GM12878 (cell line): ENCODE measurements around the gene EBF3. TPM values are rescaled to one million over a fixed set of nuclear protein-coding genes. Genes with fewer than 3 reads are reported as not detected.

Experiments used
- ATAC-seq: fragments of 200-7000 bp; cut with Tn5 transposase; 3 replicates; pipeline ENCODE4 v1.9.1; 2020; ENCODE audit warnings: mild to moderate bottlenecking, moderate library complexity
- BruUV-seq: library from RNA; stranded (reverse); fragments of 400-500 nt; replicated peaks from 2 replicates; lab custom pipeline; 2021; lab: Mats Ljungman, UMichigan
- CTCF ChIA-PET: fragments of 300-600 bp; sonication (Branson Sonifier 250); formaldehyde crosslinking; extraction: SDS; loops from one replicate; lab custom pipeline; 2021; ENCODE audit warnings: inconsistent platforms; lab: Yijun Ruan, JAX
- POLR2A ChIA-PET: fragments of 350-600 bp; formaldehyde crosslinking; extraction: SDS; loops from one replicate; lab custom pipeline; 2021; ENCODE audit warnings: inconsistent platforms; lab: Charles Lee
- RAD21 ChIA-PET: fragments of 300-600 bp; sonication (Branson Sonifier 250); formaldehyde crosslinking; loops from one replicate; lab custom pipeline; 2023; ENCODE audit warnings: antibody characterized with exemption; ENCODE audit not compliant: unreplicated experiment; lab: Charles Lee
- SMC1A ChIA-PET: fragments of 300-600 bp; sonication (Branson Sonifier 250); formaldehyde crosslinking; loops from one replicate; lab custom pipeline; 2023; ENCODE audit not compliant: unreplicated experiment, uncharacterized antibody; lab: Charles Lee
- DNase-seq: peaks from one replicate; pipeline ENCODE4 v3.0.0-alpha.2; 2011; ENCODE audit warnings: low read depth, low spot score
- FAIRE-seq: peaks from 3 replicates; lab custom pipeline; 2011; peaks lifted over from hg19 to GRCh38; lab: Jason Lieb, UNC
- H2AFZ ChIP-seq: 2 replicates; pipeline ENCODE4 v1.6.0; 2011; ENCODE audit warnings: low read depth, low read length, control low read depth; ENCODE audit not compliant: control insufficient read depth
- H3K27ac ChIP-seq: 2 replicates; pipeline ENCODE4 v1.5.1; 2011; ENCODE audit warnings: control low read depth; ENCODE audit not compliant: control insufficient read depth, insufficient read depth
- H3K27me3 ChIP-seq, 2 experiments: replicated peaks in 1 of 2; 2 replicates each; pipeline versions ENCODE4 v1.6.0 to v1.6.1; 2011; ENCODE audit warnings: low read length in 1 of 2; ENCODE audit not compliant: control insufficient read depth in 2 of 2, insufficient read depth in 2 of 2
- H3K36me3 ChIP-seq, 2 experiments: 2 replicates each; pipeline ENCODE4 v1.5.1; 2011; ENCODE audit warnings: low read length in 1 of 2; ENCODE audit not compliant: control insufficient read depth in 2 of 2, insufficient read depth in 2 of 2
- H3K4me1 ChIP-seq: 2 replicates; pipeline ENCODE4 v1.6.1; 2011; ENCODE audit warnings: mild to moderate bottlenecking, low read length, moderate library complexity, mixed read lengths; ENCODE audit not compliant: control insufficient read depth, insufficient read depth
- H3K4me2 ChIP-seq: 2 replicates; pipeline ENCODE4 v1.6.0; 2011; ENCODE audit warnings: control low read depth; ENCODE audit not compliant: control insufficient read depth, insufficient read depth
- H3K4me3 ChIP-seq: fragments of 200-600 bp; sonication (generic); 2 replicates; pipeline ENCODE4 v1.5.1; 2016
- H3K79me2 ChIP-seq: 2 replicates; pipeline ENCODE4 v1.6.0; 2011; ENCODE audit warnings: low read length; ENCODE audit not compliant: control insufficient read depth, insufficient read depth
- H3K9ac ChIP-seq: 2 replicates; pipeline ENCODE4 v1.8.0; 2011; ENCODE audit warnings: low read length, control low read depth, mixed read lengths; ENCODE audit not compliant: control insufficient read depth, insufficient read depth
- H3K9me3 ChIP-seq: replicated peaks from 3 replicates; pipeline ENCODE4 v1.5.1; 2011; ENCODE audit warnings: mild to moderate bottlenecking, low read length; ENCODE audit not compliant: control insufficient read depth, insufficient read depth
- H4K20me1 ChIP-seq: 2 replicates; pipeline ENCODE4 v1.6.0; 2011; ENCODE audit not compliant: control insufficient read depth, insufficient read depth
- POU2F2 ChIP-seq: IDR thresholded peaks from 3 replicates; pipeline ENCODE4 v1.6.1; 2011; ENCODE audit warnings: low read depth, mild to moderate bottlenecking, low read length, borderline replicate concordance
- SIN3A ChIP-seq: IDR thresholded peaks from 2 replicates; pipeline ENCODE4 v1.6.1; 2012; ENCODE audit warnings: low read depth, low read length, improper control_type of control experiment
- SMAD5 ChIP-seq: IDR thresholded peaks from 2 replicates; pipeline ENCODE4 v1.6.1; 2016; ENCODE audit warnings: antibody characterized with exemption, low read depth
- SMC3 ChIP-seq: IDR thresholded peaks from 2 replicates; pipeline ENCODE4 v1.6.1; 2011; ENCODE audit warnings: low read length, improper control_type of control experiment, borderline replicate concordance
- SRF ChIP-seq, 2 experiments: IDR thresholded peaks; 2 replicates each; pipeline ENCODE4 v1.6.1; 2011; ENCODE audit warnings: low read depth in 2 of 2, low read length in 2 of 2, mild to moderate bottlenecking in 1 of 2, moderate library complexity in 1 of 2
- WRNIP1 ChIP-seq: IDR thresholded peaks from 2 replicates; pipeline ENCODE4 v1.6.1; 2011; ENCODE audit warnings: low read depth, low read length, improper control_type of control experiment, borderline replicate concordance
- WGBS: methylation state at CpG from one replicate; pipeline ENCODE4 v1.1.6; 2016; ENCODE audit warnings: low lambda C conversion rate; ENCODE audit not compliant: insufficient replicate concordance, insufficient coverage; ENCODE audit errors: missing lambda C conversion rate; 5-methylcytosine and 5-hydroxymethylcytosine counted together
- in situ Hi-C: fragments of 300-500 bp; cut with MboI; formaldehyde crosslinking; loops from 9 replicates; pipeline ENCODE4 v1.14.3; 2018; ENCODE audit warnings: mixed read lengths
- intact Hi-C: fragments of 100-400 bp; cut with micrococcal nuclease; formaldehyde crosslinking; loops from one replicate; pipeline ENCODE4 v1.14.2; 2022; ENCODE audit not compliant: unreplicated experiment
- polyA plus RNA-seq, 11 experiments: library from polyadenylated mRNA; depleted of rRNA in 4 of 11; unstranded in 6 of 11; stranded (reverse) in 5 of 11; fragments of >200 nt; fragmentation: Nextera tagmentation in 4 of 11; fragmentation: Illumina TruSeq in 1 of 11; extraction: Ambion mirVana in 4 of 11; extraction: Trizol in 1 of 11; gene quantifications; 1 replicate in 1 of 11; 2 replicates in 10 of 11; pipeline versions ENCODE4 v1.2.1 to v1.2.3, GENCODE V29; 2011 to 2016; ENCODE audit warnings: inconsistent platforms in 2 of 11, missing spikeins in 2 of 11, low read depth in 1 of 11
- total RNA-seq, 4 experiments: library from RNA; depleted of rRNA in 3 of 4; stranded (reverse); fragments of >200 nt in 3 of 4; fragmentation: Illumina TruSeq in 1 of 4; extraction: Trizol in 1 of 4; gene quantifications; 2 replicates each; pipeline versions ENCODE4 v1.2.1 to v1.2.3, GENCODE V29; 2013 to 2021
- TF ChIP-seq, protein P1 (sequence below): fragments of 450-650 bp; IDR thresholded peaks from 2 replicates; pipeline ENCODE4 v1.6.1; 2018; ENCODE audit warnings: borderline replicate concordance, mild to moderate bottlenecking; ENCODE audit not compliant: partially characterized antibody

The EBF3 gene
- total and polyA plus RNA-seq, 10 of the 15 experiments (the other 5 are each of a cell fraction or from before 2014, with no cell fraction given), result not detected

- TF ChIP-seq, protein P1, sequence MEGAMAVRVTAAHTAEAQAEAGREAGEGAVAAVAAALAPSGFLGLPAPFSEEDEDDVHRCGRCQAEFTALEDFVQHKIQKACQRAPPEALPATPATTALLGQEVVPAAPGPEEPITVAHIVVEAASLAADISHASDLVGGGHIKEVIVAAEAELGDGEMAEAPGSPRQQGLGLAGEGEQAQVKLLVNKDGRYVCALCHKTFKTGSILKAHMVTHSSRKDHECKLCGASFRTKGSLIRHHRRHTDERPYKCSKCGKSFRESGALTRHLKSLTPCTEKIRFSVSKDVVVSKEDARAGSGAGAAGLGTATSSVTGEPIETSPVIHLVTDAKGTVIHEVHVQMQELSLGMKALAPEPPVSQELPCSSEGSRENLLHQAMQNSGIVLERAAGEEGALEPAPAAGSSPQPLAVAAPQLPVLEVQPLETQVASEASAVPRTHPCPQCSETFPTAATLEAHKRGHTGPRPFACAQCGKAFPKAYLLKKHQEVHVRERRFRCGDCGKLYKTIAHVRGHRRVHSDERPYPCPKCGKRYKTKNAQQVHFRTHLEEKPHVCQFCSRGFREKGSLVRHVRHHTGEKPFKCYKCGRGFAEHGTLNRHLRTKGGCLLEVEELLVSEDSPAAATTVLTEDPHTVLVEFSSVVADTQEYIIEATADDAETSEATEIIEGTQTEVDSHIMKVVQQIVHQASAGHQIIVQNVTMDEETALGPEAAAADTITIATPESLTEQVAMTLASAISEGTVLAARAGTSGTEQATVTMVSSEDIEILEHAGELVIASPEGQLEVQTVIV, result no peak
- TF ChIP-seq SMC3, result no peak
- no peak for TF ChIP-seq SIN3A
- no peak for TF ChIP-seq POU2F2
- TF ChIP-seq SMAD5, result no peak
- TF ChIP-seq, all 136 proteins: peak for 0
Measured at GRCh38 chr10:129966889-129967578, 3.0 kb upstream of the EBF3 start (continued).

GRCh38 chr10:129966370-129966888 is 2.4 kb upstream of the EBF3 start:
- intact Hi-C loops, result loop anchor here (5.0 kb wide), 1 partner anchor 934 kb away; no protein-coding TSS in a partner anchor
- Histone ChIP-seq H2AFZ (no peak overlapping the region), H3K36me3 (no peaks in the 10 kb centered on the region; a peak in 1 of 4 replicates), H3K4me1 (no peaks in the 10 kb centered on the region), H3K79me2 (no peaks in the 10 kb centered on the region), H3K27me3 (peaks cover 7 to 31% of the 10 kb centered on the region in 2 experiments), H4K20me1 (no peaks in the 10 kb centered on the region), H3K4me3 (no peak overlapping the region), H3K9ac (no peak overlapping the region), H3K4me2 (no peak overlapping the region), H3K9me3 (no peaks in the 10 kb centered on the region; the same call in 2 of the 3 replicates), H3K27ac (no peak overlapping the region)
- ATAC-seq (no peak), FAIRE-seq (no peak), DNase-seq (no peak)
- 31% methylated on average over 16 of the region's 16 CpGs for WGBS
- in situ Hi-C loops, result no loop called here
- ChIA-PET RAD21 (no interaction called here), SMC1A (no interaction called here), POLR2A (no interaction called here), CTCF (no interaction called here)
- TF ChIP-seq SRF (IDR thresholded peaks at IDR 0.05; ENCODE audit: low read depth in 2 of 2, low read length in 2 of 2) (no peak), WRNIP1 (no peak)
- BruUV-seq, result no TSS peak
